B cell (primary cell): ENCODE data around the gene UGT1A7. TPM values are rescaled to one million over a fixed set of nuclear protein-coding genes. Genes with fewer than 3 reads are reported as not detected.

Experiments
- ATAC-seq: fragments of 200-7000 bp; cut with Tn5 transposase; one replicate; pipeline ENCODE4 v1.10.0; 2021; ENCODE audit warnings: low read depth, mild to moderate bottlenecking, moderate number of reproducible peaks, moderate library complexity
- CTCF ChIA-PET: fragments of 350-600 bp; sonication (Branson Sonifier 250); formaldehyde crosslinking; loops from one replicate; lab custom pipeline; 2021; ENCODE audit warnings: antibody characterized with exemption, inconsistent platforms; lab: Charles Lee
- POLR2A ChIA-PET: fragments of 350-600 bp; sonication (Branson Sonifier 250); formaldehyde crosslinking; loops from one replicate; lab custom pipeline; 2021; ENCODE audit warnings: antibody characterized with exemption; lab: Charles Lee
- DNase-seq: peaks from one replicate; pipeline ENCODE4 v3.0.0; 2013
- H2AFZ ChIP-seq: 2 replicates; pipeline ENCODE4 v1.6.1; 2012; ENCODE audit warnings: mild to moderate bottlenecking, low read depth, low read length; ENCODE audit not compliant: insufficient read depth, poor library complexity, severe bottlenecking
- H3K27ac ChIP-seq, 2 donors: 1 replicate in 1 of 2; 2 replicates in 1 of 2; pipeline ENCODE4 v1.5.1; 2012 to 2013; ENCODE audit warnings: low read length in 2 of 2, mild to moderate bottlenecking in 2 of 2, moderate library complexity in 1 of 2
- H3K27me3 ChIP-seq, 4 experiments: fragments of 200-600 bp in 1 of 4; sonication (generic) in 1 of 4; replicated peaks in 1 of 4; 1 replicate in 2 of 4; 2 replicates in 2 of 4; pipeline versions ENCODE4 v1.6.1 to v1.7.0; 2013 to 2016; ENCODE audit warnings: low read length in 3 of 4, mild to moderate bottlenecking in 2 of 4, mixed read lengths in 1 of 4, moderate library complexity in 1 of 4; ENCODE audit not compliant: insufficient read depth in 4 of 4, control insufficient read depth in 3 of 4; ENCODE audit errors: control extremely low read depth in 1 of 4
- H3K36me3 ChIP-seq, 2 experiments: replicated peaks in 1 of 2; 1 replicate in 1 of 2; 2 replicates in 1 of 2; pipeline versions ENCODE4 v1.6.1 to v1.7.1; 2013; ENCODE audit warnings: low read length in 1 of 2; ENCODE audit not compliant: insufficient read depth in 2 of 2, control insufficient read depth in 1 of 2; ENCODE audit errors: control extremely low read depth in 1 of 2, extremely low read depth in 1 of 2
- H3K4me1 ChIP-seq, 2 donors: fragments of 200-600 bp in 1 of 2; sonication (generic) in 1 of 2; 1 replicate in 1 of 2; 2 replicates in 1 of 2; pipeline versions ENCODE4 v1.5.1 to v1.6.1; 2013 to 2017; ENCODE audit warnings: low read length in 2 of 2; ENCODE audit not compliant: control insufficient read depth in 2 of 2, insufficient read depth in 2 of 2
- H3K4me2 ChIP-seq: replicated peaks from 2 replicates; pipeline ENCODE3; 2012; ENCODE audit warnings: mild to moderate bottlenecking, low read depth, low read length; ENCODE audit not compliant: poor library complexity, severe bottlenecking
- H3K4me3 ChIP-seq, 5 experiments: fragments of 200-600 bp in 1 of 5; sonication (generic) in 1 of 5; 1 replicate in 3 of 5; 2 replicates in 2 of 5; pipeline versions ENCODE4 v1.5.1 to v1.7.0; 2011 to 2016; ENCODE audit warnings: low read length in 4 of 5, mild to moderate bottlenecking in 4 of 5, low read depth in 2 of 5, control low read depth in 1 of 5, moderate library complexity in 1 of 5; ENCODE audit not compliant: insufficient read depth in 1 of 5; ENCODE audit errors: control extremely low read depth in 1 of 5, extremely low read depth in 1 of 5
- H3K79me2 ChIP-seq: fragments of 200-600 bp; sonication (generic); one replicate; pipeline ENCODE4 v1.6.0; 2016; ENCODE audit warnings: low read length; ENCODE audit not compliant: control insufficient read depth, insufficient read depth
- H3K9ac ChIP-seq: fragments of 200-600 bp; sonication (generic); 2 replicates; pipeline ENCODE4 v1.6.1; 2017; ENCODE audit warnings: mild to moderate bottlenecking, low read length, moderate library complexity
- H3K9me3 ChIP-seq, 3 donors: one replicate each; pipeline versions ENCODE4 v1.6.1 to v1.7.1; 2013; ENCODE audit warnings: low read length in 2 of 3; ENCODE audit not compliant: control insufficient read depth in 2 of 3, insufficient read depth in 1 of 3; ENCODE audit errors: control extremely low read depth in 1 of 3
- H4K20me1 ChIP-seq: 2 replicates; pipeline ENCODE4 v1.6.0; 2012; ENCODE audit warnings: mild to moderate bottlenecking, low read length; ENCODE audit not compliant: insufficient read depth, control insufficient read depth, poor library complexity, severe bottlenecking
- H3K27ac Mint-ChIP-seq: one replicate; pipeline ENCODE4 v1.8.0; 2021; ENCODE audit warnings: mixed read lengths
- H3K27me3 Mint-ChIP-seq: one replicate; pipeline ENCODE4 v1.8.0; 2021; ENCODE audit warnings: mixed read lengths
- H3K4me1 Mint-ChIP-seq: one replicate; pipeline ENCODE4 v1.8.0; 2021; ENCODE audit warnings: mixed read lengths
- H3K4me3 Mint-ChIP-seq: one replicate; pipeline ENCODE4 v1.8.0; 2021; ENCODE audit warnings: mixed read lengths
- H3K9me3 Mint-ChIP-seq: one replicate; pipeline ENCODE4 v1.8.0; 2022; ENCODE audit warnings: mixed read lengths; ENCODE audit not compliant: insufficient read depth
- EZH2 ChIP-seq: IDR thresholded peaks from 2 replicates; pipeline ENCODE4 v1.6.1; 2012; ENCODE audit warnings: borderline replicate concordance, low read depth, mild to moderate bottlenecking, moderate library complexity, low read length; ENCODE audit not compliant: insufficient read depth, poor library complexity, severe bottlenecking
- WGBS: methylation state at CpG from one replicate; pipeline ENCODE4 v1.1.5; 2013; ENCODE audit warnings: missing lambda C conversion rate; ENCODE audit not compliant: insufficient coverage; 5-methylcytosine and 5-hydroxymethylcytosine counted together
- intact Hi-C: fragments of 100-400 bp; cut with micrococcal nuclease; formaldehyde crosslinking; loops from one replicate; pipeline ENCODE4 v1.10.0; 2022
- polyA plus RNA-seq: library from polyadenylated mRNA; depleted of rRNA; stranded (reverse); fragments of >200 nt; gene quantifications from 2 replicates; pipeline ENCODE4 v1.2.3, GENCODE V29; 2012
- total RNA-seq, 2 donors: library from RNA; stranded (reverse); fragments of 120-200 nt in 1 of 2; gene quantifications; 1 replicate in 1 of 2; 2 replicates in 1 of 2; pipeline versions ENCODE4 v1.2.3 to v1.2.4, GENCODE V29; 2013 to 2022
- TF ChIP-seq, protein P1 (sequence below): fragments of 200-600 bp; IDR thresholded peaks from one replicate; pipeline ENCODE4 v1.8.0; 2022; ENCODE audit warnings: antibody characterized with exemption, mild to moderate bottlenecking

The UGT1A7 gene
- total and polyA plus RNA-seq, 2 donors (not counting 1 experiment from before 2014, with no cell fraction given): not detected

DNA sequence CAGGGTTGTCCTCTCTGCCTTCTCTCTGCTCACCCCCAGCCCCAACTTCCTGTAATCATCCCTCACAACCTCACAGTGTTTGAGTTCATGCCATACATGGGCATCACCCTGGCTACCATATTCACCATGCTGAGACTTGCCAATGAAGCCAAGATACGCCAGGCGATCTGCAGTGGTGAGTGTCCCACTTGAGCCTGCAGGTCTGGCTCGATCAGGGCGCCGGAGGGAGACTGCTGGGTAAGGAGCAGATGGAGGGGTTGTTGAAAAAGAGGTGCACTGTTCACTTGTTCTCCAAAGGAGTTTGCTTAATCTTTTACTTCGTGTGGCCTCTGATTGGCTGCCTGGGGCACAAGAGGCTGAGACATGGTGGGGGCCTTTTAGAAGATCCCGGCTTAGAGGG is 111.0 kb downstream of the UGT1A7 start:
- intact Hi-C loops: no loop called here
- no peaks in the 10 kb centered on the region for H3K27me3 ChIP-seq
- Mint-ChIP-seq H3K4me3 (no peak overlapping the region), H3K4me1 (no peaks in the 10 kb centered on the region), H3K27ac (no peak overlapping the region), H3K9me3 (peaks cover 2% of the 10 kb centered on the region), H3K27me3 (peaks cover 6% of the 10 kb centered on the region)
- no peak overlapping the region for H3K4me3 ChIP-seq
- POLR2A ChIA-PET: no interaction called here
- CTCF ChIA-PET: no interaction called here
- H3K4me2 ChIP-seq: no peak overlapping the region
- TF ChIP-seq EZH2: no peak
- TF ChIP-seq, protein P1, sequence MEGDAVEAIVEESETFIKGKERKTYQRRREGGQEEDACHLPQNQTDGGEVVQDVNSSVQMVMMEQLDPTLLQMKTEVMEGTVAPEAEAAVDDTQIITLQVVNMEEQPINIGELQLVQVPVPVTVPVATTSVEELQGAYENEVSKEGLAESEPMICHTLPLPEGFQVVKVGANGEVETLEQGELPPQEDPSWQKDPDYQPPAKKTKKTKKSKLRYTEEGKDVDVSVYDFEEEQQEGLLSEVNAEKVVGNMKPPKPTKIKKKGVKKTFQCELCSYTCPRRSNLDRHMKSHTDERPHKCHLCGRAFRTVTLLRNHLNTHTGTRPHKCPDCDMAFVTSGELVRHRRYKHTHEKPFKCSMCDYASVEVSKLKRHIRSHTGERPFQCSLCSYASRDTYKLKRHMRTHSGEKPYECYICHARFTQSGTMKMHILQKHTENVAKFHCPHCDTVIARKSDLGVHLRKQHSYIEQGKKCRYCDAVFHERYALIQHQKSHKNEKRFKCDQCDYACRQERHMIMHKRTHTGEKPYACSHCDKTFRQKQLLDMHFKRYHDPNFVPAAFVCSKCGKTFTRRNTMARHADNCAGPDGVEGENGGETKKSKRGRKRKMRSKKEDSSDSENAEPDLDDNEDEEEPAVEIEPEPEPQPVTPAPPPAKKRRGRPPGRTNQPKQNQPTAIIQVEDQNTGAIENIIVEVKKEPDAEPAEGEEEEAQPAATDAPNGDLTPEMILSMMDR: no peak
- 95% methylated on average over 6 of the region's 7 CpGs for WGBS
- no peak overlapping the region for H2AFZ ChIP-seq
- H3K4me1 ChIP-seq: no peaks in the 10 kb centered on the region
- no peaks in the 10 kb centered on the region for H3K79me2 ChIP-seq
- no peaks in the 10 kb centered on the region for H3K36me3 ChIP-seq
- H3K9ac ChIP-seq: no peak overlapping the region
- H4K20me1 ChIP-seq: no peaks in the 10 kb centered on the region
- DNase-seq: no peak
- no peak for ATAC-seq
- peaks cover 0 to 8% (median 0%) of the 10 kb centered on the region in 3 donors for H3K9me3 ChIP-seq
- no peak overlapping the region for H3K27ac ChIP-seq

DNA sequence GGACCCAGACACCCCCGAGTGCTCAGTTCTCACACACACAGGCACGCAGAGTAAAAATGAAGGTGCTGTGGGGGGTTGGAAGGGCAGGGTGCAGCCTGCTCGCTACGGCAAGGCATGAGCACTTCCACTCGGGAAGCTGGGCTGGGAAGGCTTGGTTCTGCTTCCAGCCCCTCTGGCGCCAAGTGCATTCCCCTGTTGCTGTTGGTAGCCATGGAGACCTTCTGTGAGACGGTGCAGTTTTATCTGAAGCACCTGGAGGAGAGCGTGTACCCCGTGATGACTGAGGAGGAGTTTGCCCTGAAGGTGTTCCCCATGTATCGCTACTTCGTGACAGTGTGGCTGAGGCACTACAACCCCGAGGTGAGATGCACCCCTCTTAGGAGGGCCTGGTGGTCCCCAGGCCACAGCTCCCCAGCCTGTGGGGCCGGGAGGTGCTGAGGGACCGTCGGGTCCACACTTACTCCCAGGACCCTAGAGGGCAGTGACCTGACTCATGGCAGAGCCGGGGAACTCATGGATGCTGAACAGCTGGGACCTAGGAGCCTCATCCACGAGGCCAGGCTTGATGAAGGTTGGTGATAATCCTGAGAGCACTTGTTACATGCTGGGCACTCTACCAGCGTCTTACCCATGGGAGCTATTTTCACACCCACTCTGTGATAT is 111.9 kb downstream of the UGT1A7 start:
- 88% methylated on average over 15 of the region's 18 CpGs for WGBS
- no peak overlapping the region for H3K4me3 ChIP-seq
- no peaks in the 10 kb centered on the region for H3K27me3 ChIP-seq
- peaks cover 0 to 8% (median 0%) of the 10 kb centered on the region in 3 donors for H3K9me3 ChIP-seq
- H3K4me1 ChIP-seq: no peaks in the 10 kb centered on the region
- no peak overlapping the region for H2AFZ ChIP-seq
- no peak for ATAC-seq
- intact Hi-C loops: no loop called here
- Mint-ChIP-seq H3K27me3 (peaks cover 6% of the 10 kb centered on the region), H3K4me3 (no peak overlapping the region), H3K9me3 (peaks cover 2% of the 10 kb centered on the region), H3K27ac (no peak overlapping the region), H3K4me1 (no peaks in the 10 kb centered on the region)
- ChIA-PET CTCF (no interaction called here), POLR2A (no interaction called here)
- no peaks in the 10 kb centered on the region for H4K20me1 ChIP-seq
- no peak for DNase-seq
- no peaks in the 10 kb centered on the region for H3K79me2 ChIP-seq
- H3K36me3 ChIP-seq: no peaks in the 10 kb centered on the region
- H3K9ac ChIP-seq: no peak overlapping the region
- TF ChIP-seq EZH2: no peak
- TF ChIP-seq, protein P1: no peak
- H3K27ac ChIP-seq: no peak overlapping the region
- no peak overlapping the region for H3K4me2 ChIP-seq
